Neural cell (in vitro differentiated cells): ENCODE measurements around the gene WDR81. TPM values are rescaled to one million over a fixed set of nuclear protein-coding genes. Genes with fewer than 3 reads are reported as not detected.

Experiments
- H2AFZ ChIP-seq: fragments of 200-600, 300-800 bp; sonication (generic), shearing (Covaris generic); 2 replicates; pipeline ENCODE4 v1.6.0; 2014; ENCODE audit warnings: low read depth, mild to moderate bottlenecking, antibody characterized with exemption, low read length, moderate library complexity
- H3F3A ChIP-seq: fragments of 200-600 bp; shearing (Covaris generic); 2 replicates; pipeline ENCODE4 v1.6.1; 2016; ENCODE audit warnings: mild to moderate bottlenecking, moderate library complexity, mixed read lengths, antibody characterized with exemption, low read length; ENCODE audit not compliant: insufficient read depth, poor library complexity, severe bottlenecking
- H3K27ac ChIP-seq: fragments of 200-600, 300-800 bp; sonication (generic), shearing (Covaris generic); 2 replicates; pipeline ENCODE4 v1.5.1; 2014; ENCODE audit warnings: mild to moderate bottlenecking, low read length, moderate library complexity
- H3K27me3 ChIP-seq: fragments of 300-800, 200-600 bp; sonication (generic), shearing (Covaris generic); 2 replicates; pipeline ENCODE4 v1.6.0; 2014; ENCODE audit warnings: mild to moderate bottlenecking, low read depth, low read length, moderate library complexity; ENCODE audit not compliant: insufficient read depth
- H3K36me3 ChIP-seq: fragments of 300-800, 200-600 bp; sonication (generic), shearing (Covaris generic); 2 replicates; pipeline ENCODE4 v1.5.1; 2014; ENCODE audit warnings: mild to moderate bottlenecking, antibody characterized with exemption, low read length, moderate library complexity; ENCODE audit not compliant: insufficient read depth
- H3K4me2 ChIP-seq: fragments of 300-800, 200-600 bp; sonication (generic), shearing (Covaris generic); 2 replicates; pipeline ENCODE4 v1.6.0; 2014; ENCODE audit warnings: mild to moderate bottlenecking, low read length
- H3K4me3 ChIP-seq: fragments of 300-800, 200-600 bp; sonication (generic), shearing (Covaris generic); 2 replicates; pipeline ENCODE4 v1.5.1; 2014; ENCODE audit warnings: mild to moderate bottlenecking, low read length, moderate library complexity
- H3K79me2 ChIP-seq: fragments of 200-600 bp; shearing (Covaris generic); replicated peaks from 2 replicates; pipeline ENCODE4 v1.6.0; 2014; ENCODE audit warnings: mild to moderate bottlenecking, low read length, moderate library complexity; ENCODE audit not compliant: insufficient read depth
- H3K9ac ChIP-seq: fragments of 300-800, 200-600 bp; sonication (generic), shearing (Covaris generic); 2 replicates; pipeline ENCODE4 v1.6.1; 2016; ENCODE audit warnings: mild to moderate bottlenecking, low read length, mixed read lengths
- H3K9me2 ChIP-seq: fragments of 200-600 bp; shearing (Covaris generic); 2 replicates; pipeline ENCODE4 v1.6.1; 2016; ENCODE audit warnings: mild to moderate bottlenecking, low read length, mixed read lengths; ENCODE audit not compliant: insufficient read depth
- H3K9me3 ChIP-seq: fragments of 200-600, 300-800 bp; sonication (generic), shearing (Covaris generic); 2 replicates; pipeline ENCODE4 v1.6.1; 2016; ENCODE audit warnings: mild to moderate bottlenecking, mixed run types, low read length, moderate library complexity, mixed read lengths
- H4K20me1 ChIP-seq: fragments of 200-600 bp; shearing (Covaris generic); 2 replicates; pipeline ENCODE4 v1.6.1; 2016; ENCODE audit warnings: mild to moderate bottlenecking, mixed run types; ENCODE audit not compliant: insufficient read depth
- EP300 ChIP-seq: fragments of 450-650 bp; conservative IDR thresholded peaks from 2 replicates; pipeline ENCODE4 v1.6.1; 2014; ENCODE audit warnings: antibody characterized with exemption, mild to moderate bottlenecking, moderate library complexity; ENCODE audit not compliant: poor library complexity, severe bottlenecking
- EZH2 ChIP-seq: fragments of 200-600, 300-800 bp; shearing (Covaris generic), sonication (generic); IDR thresholded peaks from 2 replicates; pipeline ENCODE4 v1.6.1; 2014; ENCODE audit warnings: antibody characterized with exemption, low read length, borderline replicate concordance, mild to moderate bottlenecking; ENCODE audit not compliant: insufficient read depth, poor library complexity, severe bottlenecking
- MXI1 ChIP-seq: fragments of 450-650 bp; conservative IDR thresholded peaks from 2 replicates; pipeline ENCODE4 v1.6.1; 2014; ENCODE audit warnings: antibody characterized with exemption, mild to moderate bottlenecking; ENCODE audit not compliant: poor library complexity, severe bottlenecking
- POLR2AphosphoS5 ChIP-seq: IDR thresholded peaks from 2 replicates; pipeline ENCODE4 v1.6.1; 2012
- RAD21 ChIP-seq: fragments of 450-650 bp; conservative IDR thresholded peaks from 2 replicates; pipeline ENCODE4 v1.6.1; 2014; ENCODE audit warnings: antibody characterized with exemption, mild to moderate bottlenecking, moderate library complexity
- SMC3 ChIP-seq: fragments of 450-650 bp; conservative IDR thresholded peaks from 2 replicates; pipeline ENCODE4 v1.6.1; 2014; ENCODE audit warnings: antibody characterized with exemption, mild to moderate bottlenecking, moderate library complexity; ENCODE audit not compliant: poor library complexity
- TAF1 ChIP-seq: IDR thresholded peaks from 2 replicates; pipeline ENCODE4 v1.6.1; 2012; ENCODE audit warnings: low read depth
- polyA plus RNA-seq: library from polyadenylated mRNA; depleted of rRNA; stranded (reverse); fragments of >200 nt; gene quantifications from 2 replicates; pipeline ENCODE4 v1.2.3, GENCODE V29; 2014
- TF ChIP-seq, protein P1 (sequence below): fragments of 450-650 bp; IDR thresholded peaks from 2 replicates; pipeline ENCODE4 v1.5.1; 2014; ENCODE audit warnings: antibody characterized with exemption, mild to moderate bottlenecking, moderate library complexity; ENCODE audit not compliant: poor library complexity, severe bottlenecking
- TF ChIP-seq, protein P2 (sequence below): IDR thresholded peaks from 2 replicates; pipeline ENCODE4 v1.6.1; 2012; ENCODE audit warnings: borderline replicate concordance

Gene WDR81
- polyA plus RNA-seq, 1 donor from 2014 or later: 5.4 TPM

DNA sequence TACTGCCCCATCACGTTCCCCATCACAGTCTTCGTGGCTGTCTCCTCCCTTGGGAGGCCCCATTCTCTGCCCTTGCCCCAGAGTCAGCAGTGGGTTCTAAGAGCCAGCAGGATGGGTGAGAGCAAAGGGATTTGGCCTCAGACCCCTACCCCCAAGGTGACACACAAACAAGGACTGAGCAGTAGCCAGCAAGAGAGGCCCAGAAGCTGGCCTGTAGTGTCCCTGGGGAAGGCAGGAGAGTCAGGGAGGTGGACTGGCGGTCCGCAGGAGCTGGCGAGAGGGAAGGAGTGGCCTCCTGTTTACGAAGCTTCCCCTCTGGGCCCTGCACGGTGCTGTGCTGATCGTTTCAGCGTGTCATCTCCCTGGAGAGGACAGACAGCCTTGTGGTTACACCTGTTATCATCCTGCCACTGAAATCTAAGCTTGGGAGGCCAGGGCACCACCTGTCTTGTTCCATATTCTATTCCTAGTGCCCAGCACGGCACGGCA is 8.4 kb downstream of the WDR81 start:
- H3K27me3 ChIP-seq: no peaks in the 10 kb centered on the region
- H3K9me3 ChIP-seq: no peaks in the 10 kb centered on the region
- H3K9me2 ChIP-seq: no peaks in the 10 kb centered on the region
- no peak for TF ChIP-seq TAF1
- TF ChIP-seq, protein P1, sequence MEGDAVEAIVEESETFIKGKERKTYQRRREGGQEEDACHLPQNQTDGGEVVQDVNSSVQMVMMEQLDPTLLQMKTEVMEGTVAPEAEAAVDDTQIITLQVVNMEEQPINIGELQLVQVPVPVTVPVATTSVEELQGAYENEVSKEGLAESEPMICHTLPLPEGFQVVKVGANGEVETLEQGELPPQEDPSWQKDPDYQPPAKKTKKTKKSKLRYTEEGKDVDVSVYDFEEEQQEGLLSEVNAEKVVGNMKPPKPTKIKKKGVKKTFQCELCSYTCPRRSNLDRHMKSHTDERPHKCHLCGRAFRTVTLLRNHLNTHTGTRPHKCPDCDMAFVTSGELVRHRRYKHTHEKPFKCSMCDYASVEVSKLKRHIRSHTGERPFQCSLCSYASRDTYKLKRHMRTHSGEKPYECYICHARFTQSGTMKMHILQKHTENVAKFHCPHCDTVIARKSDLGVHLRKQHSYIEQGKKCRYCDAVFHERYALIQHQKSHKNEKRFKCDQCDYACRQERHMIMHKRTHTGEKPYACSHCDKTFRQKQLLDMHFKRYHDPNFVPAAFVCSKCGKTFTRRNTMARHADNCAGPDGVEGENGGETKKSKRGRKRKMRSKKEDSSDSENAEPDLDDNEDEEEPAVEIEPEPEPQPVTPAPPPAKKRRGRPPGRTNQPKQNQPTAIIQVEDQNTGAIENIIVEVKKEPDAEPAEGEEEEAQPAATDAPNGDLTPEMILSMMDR: no peak
- no peak for TF ChIP-seq EP300
- TF ChIP-seq SMC3: no peak
- TF ChIP-seq RAD21: no peak
- no peak for TF ChIP-seq EZH2
- TF ChIP-seq POLR2AphosphoS5: no peak
- TF ChIP-seq, protein P2, sequence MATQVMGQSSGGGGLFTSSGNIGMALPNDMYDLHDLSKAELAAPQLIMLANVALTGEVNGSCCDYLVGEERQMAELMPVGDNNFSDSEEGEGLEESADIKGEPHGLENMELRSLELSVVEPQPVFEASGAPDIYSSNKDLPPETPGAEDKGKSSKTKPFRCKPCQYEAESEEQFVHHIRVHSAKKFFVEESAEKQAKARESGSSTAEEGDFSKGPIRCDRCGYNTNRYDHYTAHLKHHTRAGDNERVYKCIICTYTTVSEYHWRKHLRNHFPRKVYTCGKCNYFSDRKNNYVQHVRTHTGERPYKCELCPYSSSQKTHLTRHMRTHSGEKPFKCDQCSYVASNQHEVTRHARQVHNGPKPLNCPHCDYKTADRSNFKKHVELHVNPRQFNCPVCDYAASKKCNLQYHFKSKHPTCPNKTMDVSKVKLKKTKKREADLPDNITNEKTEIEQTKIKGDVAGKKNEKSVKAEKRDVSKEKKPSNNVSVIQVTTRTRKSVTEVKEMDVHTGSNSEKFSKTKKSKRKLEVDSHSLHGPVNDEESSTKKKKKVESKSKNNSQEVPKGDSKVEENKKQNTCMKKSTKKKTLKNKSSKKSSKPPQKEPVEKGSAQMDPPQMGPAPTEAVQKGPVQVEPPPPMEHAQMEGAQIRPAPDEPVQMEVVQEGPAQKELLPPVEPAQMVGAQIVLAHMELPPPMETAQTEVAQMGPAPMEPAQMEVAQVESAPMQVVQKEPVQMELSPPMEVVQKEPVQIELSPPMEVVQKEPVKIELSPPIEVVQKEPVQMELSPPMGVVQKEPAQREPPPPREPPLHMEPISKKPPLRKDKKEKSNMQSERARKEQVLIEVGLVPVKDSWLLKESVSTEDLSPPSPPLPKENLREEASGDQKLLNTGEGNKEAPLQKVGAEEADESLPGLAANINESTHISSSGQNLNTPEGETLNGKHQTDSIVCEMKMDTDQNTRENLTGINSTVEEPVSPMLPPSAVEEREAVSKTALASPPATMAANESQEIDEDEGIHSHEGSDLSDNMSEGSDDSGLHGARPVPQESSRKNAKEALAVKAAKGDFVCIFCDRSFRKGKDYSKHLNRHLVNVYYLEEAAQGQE: no peak
- no peak for TF ChIP-seq MXI1
- no peaks in the 10 kb centered on the region for H4K20me1 ChIP-seq
- H3K4me2 ChIP-seq: no peak overlapping the region
- H3K79me2 ChIP-seq: no peaks in the 10 kb centered on the region
- H3K36me3 ChIP-seq: no peaks in the 10 kb centered on the region
- H3K4me3 ChIP-seq: no peak overlapping the region
- H3F3A ChIP-seq: no peaks in the 10 kb centered on the region
- H3K27ac ChIP-seq: no peak overlapping the region
- H3K9ac ChIP-seq: no peak overlapping the region
- H2AFZ ChIP-seq: no peak overlapping the region

DNA sequence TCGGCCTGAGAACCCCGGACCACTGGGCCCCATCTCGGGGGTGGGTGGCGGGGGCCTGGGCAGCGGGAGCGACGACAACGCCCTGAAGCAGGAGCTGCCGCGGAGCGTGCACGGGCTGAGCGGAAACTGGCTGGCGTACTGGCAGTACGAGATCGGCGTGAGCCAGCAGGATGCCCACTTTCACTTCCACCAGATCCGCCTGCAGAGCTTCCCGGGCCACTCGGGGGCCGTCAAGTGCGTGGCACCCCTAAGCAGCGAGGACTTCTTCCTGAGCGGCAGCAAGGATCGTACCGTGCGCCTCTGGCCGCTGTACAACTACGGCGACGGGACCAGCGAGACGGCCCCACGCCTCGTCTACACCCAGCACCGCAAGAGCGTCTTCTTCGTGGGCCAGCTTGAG is 9.3 kb downstream of the WDR81 start:
- TF ChIP-seq POLR2AphosphoS5 (no peak), TAF1 (no peak), SMC3 (no peak), EP300 (no peak), MXI1 (no peak), RAD21 (no peak), EZH2 (no peak)
- TF ChIP-seq, protein P2: no peak
- TF ChIP-seq, protein P1: no peak
- no peaks in the 10 kb centered on the region for H3F3A ChIP-seq
- H3K4me3 ChIP-seq: no peak overlapping the region
- H3K27me3 ChIP-seq: no peaks in the 10 kb centered on the region
- no peak overlapping the region for H3K27ac ChIP-seq
- H3K9me2 ChIP-seq: no peaks in the 10 kb centered on the region
- H3K79me2 ChIP-seq: no peaks in the 10 kb centered on the region
- no peaks in the 10 kb centered on the region for H3K9me3 ChIP-seq
- no peak overlapping the region for H3K4me2 ChIP-seq
- no peak overlapping the region for H2AFZ ChIP-seq
- H3K36me3 ChIP-seq: no peaks in the 10 kb centered on the region
- no peak overlapping the region for H3K9ac ChIP-seq
- no peaks in the 10 kb centered on the region for H4K20me1 ChIP-seq
